HG03108 (cell line): ENCODE measurements around the gene OR5C1.
"Not testable (repeated sequence)": the region's sequence is repeated elsewhere in the genome, so short reads cannot be mapped to it uniquely, and the experiment has no call there.

Experiments
- ATAC-seq: cut with Tn5 transposase; IDR thresholded peaks from one replicate; pipeline ENCODE4 v1.9.1; 2021; ENCODE audit warnings: moderate library complexity; ENCODE audit not compliant: unreplicated experiment

OR5C1 gene

GRCh38 chr9:122788831-122789230 lies at the start of gene OR5C1:
Gene OR5C1 (plus strand): TSS chr9:122788933. CDS start chr9:122788933, 0 bp downstream.
- ATAC-seq, result no peak

- ATAC-seq, result no peak
These were observed 46.7 kb upstream of the OR5C1 start, which contains the start of gene OR1L6 for GRCh38 chr9:122742003-122742402. Gene OR1L6 (plus strand): TSS chr9:122742303. CDS start chr9:122749848, 7,545 bp downstream.

DNA sequence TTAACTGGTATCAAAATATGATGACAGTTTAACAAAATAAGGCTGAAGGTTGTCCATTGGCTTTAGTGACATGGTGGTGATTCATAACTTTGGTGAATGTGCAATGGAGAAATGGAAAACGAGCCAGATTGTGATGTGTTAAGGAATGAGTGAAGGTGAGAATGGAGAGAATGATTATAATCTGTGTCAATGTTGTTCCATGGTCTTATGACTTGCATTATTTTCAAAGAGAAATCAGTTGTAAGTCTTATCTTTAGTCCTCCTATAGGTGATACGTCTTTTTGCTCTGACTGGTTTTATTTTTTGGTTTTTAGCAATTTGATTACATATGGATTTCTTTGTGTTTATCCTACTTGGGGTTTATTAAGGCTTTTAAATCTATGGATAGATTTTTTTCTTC lies 33.9 kb upstream of the OR5C1 start:
- ATAC-seq, result no peak

DNA sequence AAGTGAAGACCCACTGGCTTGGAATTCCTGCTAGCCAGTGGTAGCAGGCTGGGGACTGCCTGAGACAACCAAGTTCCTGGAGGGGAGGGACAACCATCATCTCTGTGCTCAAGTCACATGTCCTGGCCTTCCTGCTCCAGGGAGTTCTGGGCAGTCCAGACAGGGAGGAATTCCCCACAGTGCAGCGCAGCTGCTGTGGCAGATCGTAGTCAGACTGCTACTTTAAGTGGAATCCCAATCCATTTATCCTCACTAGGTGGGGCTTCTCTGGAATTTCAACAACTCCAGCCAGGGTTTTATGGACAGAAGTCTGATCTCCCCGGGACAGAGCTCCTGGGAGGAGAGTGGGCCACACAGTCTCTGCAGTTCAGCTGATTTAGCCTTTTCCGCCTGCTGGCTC lies 20.9 kb upstream of the OR5C1 start:
- ATAC-seq, result no peak

GRCh38 chr9:122777052-122777451 lies 11.7 kb upstream of the OR5C1 start:
- ATAC-seq, result no peak

GRCh38 chr9:122777935-122778627 lies 10.7 kb upstream of the OR5C1 start:
- no peak for ATAC-seq

- no peak for ATAC-seq
These were observed 9.6 kb upstream of the OR5C1 start for GRCh38 chr9:122779181-122779580.

- no peak for ATAC-seq
These were observed 8.7 kb upstream of the OR5C1 start for GRCh38 chr9:122780026-122780425.

- no peak for ATAC-seq
These were observed 7.1 kb upstream of the OR5C1 start for GRCh38 chr9:122781671-122782070.

DNA sequence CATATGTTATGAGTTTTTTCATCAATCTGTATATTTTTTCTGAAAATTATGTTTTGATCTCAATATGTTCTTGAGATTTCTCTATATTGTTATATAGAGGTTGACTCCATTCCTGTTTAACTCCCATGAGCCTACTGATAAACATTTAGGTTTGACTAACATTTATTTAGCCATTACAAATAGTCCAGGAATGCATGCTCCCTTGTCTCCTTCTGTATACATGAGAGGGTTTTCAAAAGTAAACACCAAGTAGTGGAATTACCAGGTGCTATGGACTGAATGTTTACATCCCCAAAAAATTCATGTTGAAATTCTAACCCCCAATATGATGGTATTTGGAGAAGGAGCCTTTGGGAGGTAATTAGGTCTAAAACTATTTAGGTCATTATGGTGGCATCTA lies 3.5 kb upstream of the OR5C1 start:
- no peak for ATAC-seq

DNA sequence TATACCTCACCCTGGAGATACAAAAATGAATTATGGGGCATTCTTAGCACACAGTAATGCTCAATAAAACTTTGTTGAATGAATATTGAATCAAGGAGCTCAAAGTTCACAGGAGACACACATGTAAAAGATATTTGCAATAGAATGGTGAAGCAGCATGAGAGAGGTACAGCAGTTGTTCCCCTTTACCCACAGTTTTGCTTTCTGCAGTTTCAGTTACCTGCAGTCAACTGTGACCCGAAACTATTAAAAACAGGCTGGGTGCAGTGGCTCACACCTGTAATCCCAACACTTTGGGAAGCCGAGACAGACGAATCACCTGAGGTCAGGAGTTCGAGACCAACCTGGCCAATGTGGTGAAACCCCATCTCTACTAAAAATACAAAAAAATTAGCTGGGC lies 2.4 kb upstream of the OR5C1 start:
- ATAC-seq, result no peak

DNA sequence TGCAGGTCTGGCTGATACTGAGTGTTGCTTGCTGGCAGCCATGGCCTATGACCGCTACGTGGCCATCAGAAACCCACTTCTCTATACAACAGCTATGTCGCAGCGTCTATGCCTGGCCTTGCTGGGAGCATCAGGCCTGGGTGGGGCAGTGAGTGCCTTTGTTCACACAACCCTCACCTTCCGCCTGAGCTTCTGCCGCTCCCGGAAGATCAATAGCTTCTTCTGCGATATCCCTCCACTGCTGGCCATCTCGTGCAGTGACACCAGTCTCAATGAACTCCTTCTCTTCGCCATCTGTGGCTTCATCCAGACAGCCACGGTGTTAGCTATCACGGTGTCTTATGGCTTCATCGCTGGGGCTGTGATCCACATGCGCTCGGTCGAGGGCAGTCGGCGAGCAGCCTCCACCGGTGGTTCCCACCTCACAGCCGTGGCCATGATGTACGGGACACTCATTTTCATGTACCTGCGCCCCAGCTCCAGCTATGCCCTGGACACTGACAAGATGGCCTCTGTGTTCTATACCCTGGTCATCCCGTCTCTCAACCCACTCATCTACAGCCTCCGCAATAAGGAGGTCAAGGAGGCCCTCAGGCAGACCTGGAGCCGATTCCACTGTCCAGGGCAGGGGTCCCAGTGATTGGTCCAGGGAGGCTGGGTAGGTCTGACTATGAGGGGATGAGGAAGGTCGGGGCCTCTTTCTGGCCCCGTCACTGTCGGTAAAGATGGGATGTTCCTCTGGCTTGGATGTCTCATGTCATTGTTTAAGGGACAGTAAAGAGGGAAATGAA lies 718 bp downstream of the OR5C1 start:
- no peak for ATAC-seq

- no peak for ATAC-seq
These were observed 3.3 kb downstream of the OR5C1 start for GRCh38 chr9:122791872-122792669.

- no peak for ATAC-seq
These were observed 8.8 kb downstream of the OR5C1 start for GRCh38 chr9:122797316-122798063.

DNA sequence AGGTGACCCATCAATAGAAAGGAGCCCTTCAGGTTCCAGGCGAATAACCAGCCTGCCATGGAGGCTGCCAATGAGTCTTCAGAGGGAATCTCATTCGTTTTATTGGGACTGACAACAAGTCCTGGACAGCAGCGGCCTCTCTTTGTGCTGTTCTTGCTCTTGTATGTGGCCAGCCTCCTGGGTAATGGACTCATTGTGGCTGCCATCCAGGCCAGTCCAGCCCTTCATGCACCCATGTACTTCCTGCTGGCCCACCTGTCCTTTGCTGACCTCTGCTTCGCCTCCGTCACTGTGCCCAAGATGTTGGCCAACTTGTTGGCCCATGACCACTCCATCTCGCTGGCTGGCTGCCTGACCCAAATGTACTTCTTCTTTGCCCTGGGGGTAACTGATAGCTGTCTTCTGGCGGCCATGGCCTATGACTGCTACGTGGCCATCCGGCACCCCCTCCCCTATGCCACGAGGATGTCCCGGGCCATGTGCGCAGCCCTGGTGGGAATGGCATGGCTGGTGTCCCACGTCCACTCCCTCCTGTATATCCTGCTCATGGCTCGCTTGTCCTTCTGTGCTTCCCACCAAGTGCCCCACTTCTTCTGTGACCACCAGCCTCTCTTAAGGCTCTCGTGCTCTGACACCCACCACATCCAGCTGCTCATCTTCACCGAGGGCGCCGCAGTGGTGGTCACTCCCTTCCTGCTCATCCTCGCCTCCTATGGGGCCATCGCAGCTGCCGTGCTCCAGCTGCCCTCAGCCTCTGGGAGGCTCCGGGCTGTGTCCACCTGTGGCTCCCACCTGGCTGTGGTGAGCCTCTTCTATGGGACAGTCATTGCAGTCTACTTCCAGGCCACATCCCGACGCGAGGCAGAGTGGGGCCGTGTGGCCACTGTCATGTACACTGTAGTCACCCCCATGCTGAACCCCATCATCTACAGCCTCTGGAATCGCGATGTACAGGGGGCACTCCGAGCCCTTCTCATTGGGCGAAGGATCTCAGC lies 11.6 kb downstream of the OR5C1 start, which contains the start of gene OR1K1:
Gene OR1K1, plus strand, starts transcription at position 58 of the 995 bp plus-strand sequence. Its CDS starts 0 bp downstream, at position 58.
- ATAC-seq, result no peak

- ATAC-seq, result no peak
These were observed 17.9 kb downstream of the OR5C1 start for GRCh38 chr9:122806661-122807060.

GRCh38 chr9:122807271-122807900 lies 18.7 kb downstream of the OR5C1 start:
- no peak for ATAC-seq

DNA sequence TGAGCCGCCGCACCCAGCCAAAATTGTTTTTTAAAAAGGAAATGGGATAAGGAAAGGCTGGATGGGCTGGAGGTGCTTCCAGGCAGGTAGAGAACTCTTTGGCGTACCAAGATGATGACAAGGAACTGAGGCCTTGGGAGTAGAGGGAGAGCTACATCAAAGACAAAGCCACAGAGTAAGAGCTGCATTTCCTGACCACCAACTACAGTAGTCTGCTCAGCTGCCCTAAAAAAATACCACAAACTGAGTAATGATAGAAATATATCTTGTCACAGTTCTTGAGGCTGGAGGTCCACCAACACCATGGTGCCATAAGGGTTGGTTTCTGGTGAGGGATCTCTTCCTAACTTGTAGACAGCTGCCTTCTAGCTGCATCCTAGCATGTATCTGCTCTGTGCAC lies 19.4 kb downstream of the OR5C1 start:
- no peak for ATAC-seq

GRCh38 chr9:122809261-122809660 lies 20.5 kb downstream of the OR5C1 start:
- not testable (repeated sequence) for ATAC-seq
